Stomach (tissue), 19 donors: ENCODE measurements around the gene ALX1. TPM values are rescaled to one million over a fixed set of nuclear protein-coding genes. Genes with fewer than 3 reads are reported as not detected.

ENCODE experiments used
- DNase-seq, 2 donors: peaks; one replicate each; pipeline versions ENCODE4 v3.0.0 to v3.0.0-alpha.2; 2013 to 2019
- H3K27ac ChIP-seq, 5 donors: fragments of 200-600 bp in 4 of 5; sonication (generic) in 4 of 5; one replicate each; pipeline ENCODE4 v1.5.1; 2013 to 2019; ENCODE audit warnings: mild to moderate bottlenecking in 1 of 5, moderate library complexity in 1 of 5
- H3K27me3 ChIP-seq, 3 donors: fragments of 200-600 bp; sonication (generic); one replicate each; pipeline ENCODE4 v1.5.1; 2017 to 2019; ENCODE audit warnings: mixed run types in 1 of 3
- H3K36me3 ChIP-seq, 4 donors: fragments of 200-600 bp; sonication (generic); 1 replicate in 3 of 4; 2 replicates in 1 of 4; pipeline ENCODE4 v1.5.1; 2016 to 2019
- H3K4me1 ChIP-seq, 4 donors: fragments of 200-600 bp; sonication (generic); one replicate each; pipeline ENCODE4 v1.5.1; 2016 to 2019
- H3K4me3 ChIP-seq, 4 donors: fragments of 200-600 bp; sonication (generic) in 3 of 4; one replicate each; pipeline ENCODE4 v1.5.1; 2016 to 2019; ENCODE audit warnings: mild to moderate bottlenecking in 1 of 4
- H3K9me3 ChIP-seq, 4 donors: fragments of 200-600 bp; sonication (generic); one replicate each; pipeline ENCODE4 v1.5.1; 2016 to 2019
- EP300 ChIP-seq: sonication (generic); formaldehyde crosslinking; IDR thresholded peaks from one replicate; pipeline ENCODE4 v1.6.1; 2017; ENCODE audit warnings: antibody characterized with exemption
- POLR2A ChIP-seq, 4 donors: fragments of 450-650 bp; IDR thresholded peaks; one replicate each; pipeline ENCODE4 v1.6.1; 2016; ENCODE audit warnings: antibody characterized with exemption in 4 of 4, control low read depth in 2 of 4, mild to moderate bottlenecking in 1 of 4, moderate library complexity in 1 of 4
- POLR2AphosphoS5 ChIP-seq, 3 donors: sonication (generic); formaldehyde crosslinking; IDR thresholded peaks; one replicate each; pipeline ENCODE4 v1.6.1; 2016; ENCODE audit warnings: antibody characterized with exemption in 3 of 3
- WGBS, 5 donors: extraction: QIAGEN DNeasy Blood & Tissue Kit in 3 of 5; methylation state at CpG; one replicate each; pipeline versions ENCODE4 v1.1.5 to v1.1.7; 2013 to 2018; 5-methylcytosine and 5-hydroxymethylcytosine counted together
- intact Hi-C: fragments of 100-400 bp; cut with DNase I; formaldehyde crosslinking; loops from one replicate; pipeline ENCODE4 v1.15.1; 2023; ENCODE audit warnings: low total_unique reads
- long read RNA-seq, 10 donors: transcript quantifications; one replicate each; lab custom pipeline, GENCODE V29; 2026
- polyA plus RNA-seq, 3 donors: library from polyadenylated mRNA; stranded (reverse); fragments of 200-250 nt; gene quantifications; one replicate each; pipeline ENCODE4 v1.2.3, GENCODE V29; 2013
- total RNA-seq, 5 donors: library from RNA; depleted of rRNA; stranded (reverse); fragments of >200 nt; gene quantifications; one replicate each; pipeline versions ENCODE4 v1.1.0 to v1.2.3, GENCODE V29; 2014 to 2016
- TF ChIP-seq, protein P1 (sequence below), 7 experiments: fragments of 450-650 bp in 4 of 7; fragments of 200-600 bp in 3 of 7; sonication (generic) in 3 of 7; IDR thresholded peaks; one replicate each; pipeline ENCODE4 v1.5.1; 2016 to 2019; ENCODE audit warnings: antibody characterized with exemption in 7 of 7, control low read depth in 2 of 7, mild to moderate bottlenecking in 1 of 7
- donor health status: healthy with polysubstance abuse.
- donor health status: Bipolar disorder and iron deficiency.
- donor health status: healthy.

ALX1 gene
- total RNA-seq = not detected
- not detected for polyA plus RNA-seq
- long read RNA-seq, donor 1 = 0 reads
- long read RNA-seq, donor 2 = 0 reads
- long read RNA-seq, donor 3 = 0 reads
- long read RNA-seq, donor 4 = 0 reads
- long read RNA-seq, donor 5 = 0 reads
- long read RNA-seq, donor 6 = 0 reads
- long read RNA-seq, donor 7 = 0 reads
- long read RNA-seq, donor 8 = 0 reads
- long read RNA-seq, donor 9 = 0 reads
- long read RNA-seq, donor 10 = 0 reads

GRCh38 chr12:85280165-85280983 lies at the start of gene ALX1:
TSS of gene ALX1 (plus strand) at chr12:85280220. CDS start at chr12:85280262, 42 bp downstream.
- peak in 1 of 2 donors; percentile 59 for DNase-seq
- Histone ChIP-seq H3K4me1 (peaks cover 9 to 21% (median 16%) of the 10 kb centered on the region in 4 donors), H3K4me3 (peak within 1 kb of the TSS; percentile 22 to 41 (median 36))

DNA sequence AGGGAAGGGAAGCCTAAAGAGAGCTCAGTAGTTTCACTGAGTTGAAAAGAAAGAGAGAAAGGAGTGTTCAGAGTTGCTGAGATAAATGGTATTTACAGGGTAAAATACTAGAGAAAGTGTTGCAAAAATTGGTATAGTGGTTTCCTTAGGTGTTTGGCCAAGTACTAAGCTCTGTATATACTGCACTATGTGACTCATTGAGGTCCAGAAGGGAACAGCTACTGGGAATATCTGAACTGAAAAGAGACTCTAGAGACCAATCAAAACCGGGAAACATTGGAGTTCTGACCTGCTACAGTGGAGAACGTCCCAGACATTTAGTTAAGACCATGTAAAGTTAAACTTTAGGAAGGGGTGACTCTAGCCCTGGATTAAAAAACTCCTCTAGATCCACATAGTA lies 42.7 kb upstream of the ALX1 start:
- 41 to 57% (median 44%) methylated on average over 2 of the region's 2 CpGs for WGBS, 5 donors
- intact Hi-C loops = no loop called here

More at GRCh38 chr12:85280165-85280983, at the start of gene ALX1:
- H3K27me3 ChIP-seq = peaks cover 28 to 100% (median 52%) of the 10 kb centered on the region in 3 donors
- TF ChIP-seq POLR2A (IDR thresholded peaks at IDR 0.05) = no peak
- no peak for TF ChIP-seq POLR2AphosphoS5 (IDR thresholded peaks at IDR 0.05)
- no peak for TF ChIP-seq EP300
- TF ChIP-seq, protein P1, sequence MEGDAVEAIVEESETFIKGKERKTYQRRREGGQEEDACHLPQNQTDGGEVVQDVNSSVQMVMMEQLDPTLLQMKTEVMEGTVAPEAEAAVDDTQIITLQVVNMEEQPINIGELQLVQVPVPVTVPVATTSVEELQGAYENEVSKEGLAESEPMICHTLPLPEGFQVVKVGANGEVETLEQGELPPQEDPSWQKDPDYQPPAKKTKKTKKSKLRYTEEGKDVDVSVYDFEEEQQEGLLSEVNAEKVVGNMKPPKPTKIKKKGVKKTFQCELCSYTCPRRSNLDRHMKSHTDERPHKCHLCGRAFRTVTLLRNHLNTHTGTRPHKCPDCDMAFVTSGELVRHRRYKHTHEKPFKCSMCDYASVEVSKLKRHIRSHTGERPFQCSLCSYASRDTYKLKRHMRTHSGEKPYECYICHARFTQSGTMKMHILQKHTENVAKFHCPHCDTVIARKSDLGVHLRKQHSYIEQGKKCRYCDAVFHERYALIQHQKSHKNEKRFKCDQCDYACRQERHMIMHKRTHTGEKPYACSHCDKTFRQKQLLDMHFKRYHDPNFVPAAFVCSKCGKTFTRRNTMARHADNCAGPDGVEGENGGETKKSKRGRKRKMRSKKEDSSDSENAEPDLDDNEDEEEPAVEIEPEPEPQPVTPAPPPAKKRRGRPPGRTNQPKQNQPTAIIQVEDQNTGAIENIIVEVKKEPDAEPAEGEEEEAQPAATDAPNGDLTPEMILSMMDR (IDR thresholded peaks at IDR 0.05) = no peak
- no peaks in the 10 kb centered on the region for H3K36me3 ChIP-seq
- intact Hi-C loops = no loop called here
- no peak within 1 kb of the TSS for H3K27ac ChIP-seq
- 3 to 10% (median 7%) methylated on average over 38 to 49 of the region's 49 CpGs for WGBS, 5 donors
- H3K9me3 ChIP-seq = peaks cover 0 to 26% (median 16%) of the 10 kb centered on the region in 4 donors

GRCh38 chr12:85244561-85244960 lies 35.5 kb upstream of the ALX1 start:
- H3K27ac ChIP-seq = no peak overlapping the region
- H3K9me3 ChIP-seq = no peaks in the 10 kb centered on the region
- DNase-seq = no peak
- intact Hi-C loops = no loop called here
- H3K36me3 ChIP-seq = no peaks in the 10 kb centered on the region
- 18 to 33% (median 30%) methylated on average over 3 of the region's 3 CpGs for WGBS, 5 donors
- H3K27me3 ChIP-seq = no peaks in the 10 kb centered on the region
- no peak overlapping the region for H3K4me3 ChIP-seq
- H3K4me1 ChIP-seq = no peaks in the 10 kb centered on the region
- TF ChIP-seq POLR2AphosphoS5 (IDR thresholded peaks at IDR 0.05) (no peak), POLR2A (IDR thresholded peaks at IDR 0.05) (no peak), EP300 (no peak)
- TF ChIP-seq, protein P1 (IDR thresholded peaks at IDR 0.05) = no peak

More for the DNA sequence above, 42.7 kb upstream of the ALX1 start:
- H3K36me3 ChIP-seq = no peaks in the 10 kb centered on the region
- TF ChIP-seq POLR2A (IDR thresholded peaks at IDR 0.05) (no peak), POLR2AphosphoS5 (IDR thresholded peaks at IDR 0.05) (no peak), EP300 (no peak)
- TF ChIP-seq, protein P1 (IDR thresholded peaks at IDR 0.05) = no peak
- H3K27ac ChIP-seq = no peak overlapping the region
- no peaks in the 10 kb centered on the region for H3K9me3 ChIP-seq
- no peak overlapping the region for H3K4me3 ChIP-seq
- no peaks in the 10 kb centered on the region for H3K27me3 ChIP-seq
- no peaks in the 10 kb centered on the region for H3K4me1 ChIP-seq
- no peak for DNase-seq

DNA sequence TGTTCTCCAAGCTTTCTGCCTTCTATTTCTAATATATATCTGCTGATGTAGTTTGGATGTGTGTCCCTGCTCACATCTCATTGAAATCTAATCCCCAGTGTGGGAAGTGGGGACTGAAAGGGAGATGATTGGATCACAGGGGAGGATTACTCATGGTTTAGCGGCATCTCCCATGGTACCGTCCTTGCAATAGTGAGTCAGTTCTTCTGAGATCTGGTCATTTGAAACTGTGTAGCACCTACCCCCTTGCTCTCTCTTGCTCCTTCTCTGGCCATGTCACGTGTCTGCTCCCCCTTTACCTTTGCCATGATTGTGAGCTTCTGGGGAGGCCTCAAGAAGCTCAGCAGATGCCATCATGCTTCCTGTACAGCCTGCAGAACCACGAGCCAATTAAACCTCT lies 26.2 kb upstream of the ALX1 start:
- intact Hi-C loops = no loop called here

More for the DNA sequence above, 26.2 kb upstream of the ALX1 start:
- no peak for DNase-seq
- Histone ChIP-seq H3K4me1 (no peaks in the 10 kb centered on the region), H3K9me3 (no peaks in the 10 kb centered on the region), H3K4me3 (no peak overlapping the region), H3K27ac (no peak overlapping the region), H3K27me3 (no peaks in the 10 kb centered on the region), H3K36me3 (no peaks in the 10 kb centered on the region)
- 42 to 62% (median 51%) methylated on average over 4 of the region's 4 CpGs for WGBS, 5 donors
- TF ChIP-seq EP300 (no peak), POLR2AphosphoS5 (IDR thresholded peaks at IDR 0.05) (no peak), POLR2A (IDR thresholded peaks at IDR 0.05) (no peak)
- TF ChIP-seq, protein P1 (IDR thresholded peaks at IDR 0.05) = no peak
